Heart left ventricle (tissue), 13 donors: ENCODE measurements around the gene ATP2B2.

Source experiments
- CTCF ChIP-seq, 12 donors: fragments of 200-600 bp; sonication (generic) in 4 of 12; IDR thresholded peaks; one replicate each; pipeline versions ENCODE4 v1.5.0 to v1.8.0; 2018 to 2022; ENCODE audit warnings: antibody characterized with exemption in 12 of 12, mild to moderate bottlenecking in 5 of 12
- POLR2A ChIP-seq, 2 donors: fragments of 450-650 bp; IDR thresholded peaks; one replicate each; pipeline ENCODE4 v1.6.1; 2017; ENCODE audit warnings: antibody characterized with exemption in 2 of 2, mild to moderate bottlenecking in 2 of 2, moderate library complexity in 2 of 2
- donor health status: ischemic (EF 13 %, LVEDD 7.1; RV severe dilation, severe dysfunction).
- donor health status: DM: no; HTN: yes; CAD: no.
- donor health status: DM: no; HTN: no; CAD: no.
- donor health status: ischemic (EF 25% LVEDD 6.9; RV normal size, moderate dysfunction).
- donor health status: ischemic (EF 25% LVEDD 5.7; RV mildly dilated, moderate dysfunction).
- donor health status: ischemic (EF 35%, LVEDD 5.7; RV mildly dilated, moderate dysfunction).
- donor health status: nonischemic (EF 11% LVEDD 7.7; RV severe dilation, severe dysfunction).
- donor health status: DM: yes; HTN: yes; CAD: no.
- donor health status: PGD.
- donor health status: ischemic (EF 29% LVEDD 5.4; RV normal size, mild dysfunction).
- donor health status: nonischemic (EF 23%, LVEDD 6.1; RV moderate dilation, normal function).

- TF ChIP-seq POLR2A (IDR thresholded peaks at IDR 0.05) (no peak), CTCF (IDR thresholded peaks at IDR 0.05) (no peak)
Measured at GRCh38 chr3:10518506-10519150, 13.2 kb upstream of the ATP2B2 start.
